HG03460 (cell line): Measurements from ENCODE around the gene ZMYND19.
"Not testable (repeated sequence)": the region's sequence is repeated elsewhere in the genome, so short reads cannot be mapped to it uniquely, and the experiment has no call there.

Experiments
- ATAC-seq: cut with Tn5 transposase; IDR thresholded peaks from one replicate; pipeline ENCODE4 v1.9.1; 2021; ENCODE audit not compliant: unreplicated experiment

The ZMYND19 gene

DNA sequence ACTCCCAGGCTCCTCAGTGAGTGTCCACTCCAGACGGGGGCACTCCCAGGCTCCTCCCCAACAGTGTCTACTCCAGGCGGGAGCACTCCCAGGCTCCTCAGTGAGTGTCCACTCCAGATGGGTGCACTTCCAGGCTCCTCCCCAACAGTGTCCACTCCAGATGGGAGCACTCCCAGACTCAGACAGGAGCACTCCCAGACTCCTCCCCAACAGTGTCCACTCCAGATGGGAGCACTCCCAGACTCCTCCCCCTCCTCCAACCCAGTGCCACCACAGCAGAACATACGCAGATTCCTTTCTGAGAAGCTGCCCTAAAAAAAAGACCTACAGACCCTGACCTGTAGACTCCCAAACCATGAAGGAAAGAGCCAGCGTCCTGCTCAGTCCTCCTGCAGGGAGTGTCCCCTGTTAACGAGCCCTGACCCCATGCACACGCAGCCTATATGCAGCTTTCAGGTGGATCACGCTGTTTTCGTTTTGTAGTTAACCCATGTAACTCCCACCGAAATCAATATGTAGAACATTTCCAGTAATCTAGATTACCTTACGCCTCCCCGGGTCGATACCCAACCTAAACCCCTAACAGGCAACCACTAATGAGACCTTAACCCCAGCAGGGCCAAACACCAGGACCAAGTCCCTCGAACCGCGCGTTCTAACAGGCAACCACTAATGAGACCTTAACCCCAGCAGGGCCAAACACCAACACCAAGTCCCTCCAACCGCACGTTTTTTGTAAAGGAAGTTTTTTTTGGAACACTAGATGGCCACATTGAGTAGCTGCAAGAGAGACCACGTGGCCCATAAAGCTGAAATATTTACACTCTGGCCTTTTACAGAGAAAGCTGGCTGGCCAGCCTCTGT lies 55.8 kb downstream of the ZMYND19 start:
- ATAC-seq = no peak

DNA sequence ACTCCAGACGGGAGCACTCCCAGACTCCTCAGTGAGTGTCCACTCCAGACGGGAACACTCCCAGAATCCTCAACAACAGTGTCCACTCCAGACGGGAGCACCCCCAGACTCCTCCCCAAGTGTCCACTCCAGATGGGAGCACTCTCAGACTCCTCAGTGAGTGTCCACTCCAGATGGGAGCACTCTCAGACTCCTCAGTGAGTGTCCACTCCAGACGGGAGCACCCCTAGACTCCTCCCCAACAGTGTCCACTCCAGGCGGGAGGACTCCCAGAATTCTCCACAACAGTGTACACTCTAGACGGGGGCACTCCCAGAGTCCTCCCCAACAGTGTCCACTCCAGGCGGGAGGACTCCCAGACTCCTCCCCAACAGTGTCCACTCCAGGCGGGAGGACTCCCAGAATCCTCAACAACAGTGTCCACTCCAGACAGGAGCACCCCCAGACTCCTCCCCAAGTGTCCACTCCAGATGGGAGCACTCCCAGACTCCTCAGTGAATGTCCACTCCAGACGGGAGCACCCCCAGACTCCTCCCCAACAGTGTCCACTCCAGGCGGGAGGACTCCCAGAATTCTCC lies 57.3 kb downstream of the ZMYND19 start:
- not testable (repeated sequence) for ATAC-seq
